GM23338 (cell line): ENCODE results near the gene CCBE1.

Experiments used
- CREB1 ChIP-seq: fragments of 250-450 bp; sonication (Bioruptor Pico); IDR thresholded peaks from 2 replicates; pipeline ENCODE4 v1.5.0; 2020; ENCODE audit warnings: low read depth, mild to moderate bottlenecking, moderate library complexity
- EZH2 ChIP-seq: fragments of 200-600 bp; sonication (generic); IDR thresholded peaks from one replicate; pipeline ENCODE4 v1.8.0; 2017; ENCODE audit warnings: antibody characterized with exemption, mild to moderate bottlenecking, low read depth; ENCODE audit not compliant: unreplicated experiment
- EZH2phosphoT487 ChIP-seq: fragments of 200-600 bp; sonication (generic); IDR thresholded peaks from one replicate; pipeline ENCODE4 v1.8.1; 2018; ENCODE audit warnings: antibody characterized with exemption; ENCODE audit not compliant: unreplicated experiment
- JUNB ChIP-seq: IDR thresholded peaks from one replicate; pipeline ENCODE4 v1.6.1; 2016; ENCODE audit warnings: antibody characterized with exemption; ENCODE audit not compliant: unreplicated experiment
- NANOG ChIP-seq: IDR thresholded peaks from 2 replicates; pipeline ENCODE4 v1.6.1; 2016; ENCODE audit warnings: antibody characterized with exemption, borderline replicate concordance
- POLR2AphosphoS5 ChIP-seq: IDR thresholded peaks from 2 replicates; pipeline ENCODE4 v1.6.1; 2016; ENCODE audit warnings: antibody characterized with exemption, low read depth
- REST ChIP-seq: IDR thresholded peaks from one replicate; pipeline ENCODE4 v1.6.1; 2018; ENCODE audit warnings: antibody characterized with exemption; ENCODE audit not compliant: unreplicated experiment
- STAT1 ChIP-seq: IDR thresholded peaks from one replicate; pipeline ENCODE4 v1.6.1; 2016; ENCODE audit warnings: antibody characterized with exemption; ENCODE audit not compliant: unreplicated experiment
- ZNF114 ChIP-seq: fragments of 250-450 bp; sonication (Bioruptor Pico); IDR thresholded peaks from 2 replicates; pipeline ENCODE4 v1.5.0; 2020; ENCODE audit warnings: mild to moderate bottlenecking, moderate library complexity
- ZNF331 ChIP-seq: fragments of 250-450 bp; sonication (Bioruptor Pico); IDR thresholded peaks from 2 replicates; pipeline ENCODE4 v1.5.0; 2020; ENCODE audit warnings: low read depth, mild to moderate bottlenecking, moderate library complexity
- TF ChIP-seq, protein P1 (sequence below), 2 experiments: fragments of 200-600 bp in 1 of 2; sonication (generic) in 1 of 2; conservative IDR thresholded peaks; 2 replicates each; pipeline versions ENCODE4 v1.5.1 to v1.6.1; 2016 to 2017; ENCODE audit warnings: antibody characterized with exemption in 2 of 2, low read depth in 2 of 2, mild to moderate bottlenecking in 2 of 2, moderate library complexity in 1 of 2
- TF ChIP-seq, protein P2 (sequence below): fragments of 250-450 bp; sonication (Bioruptor Pico); IDR thresholded peaks from 2 replicates; pipeline ENCODE4 v1.5.0; 2020; ENCODE audit warnings: mild to moderate bottlenecking, moderate library complexity
- TF ChIP-seq, protein P3 (sequence below): IDR thresholded peaks from 2 replicates; pipeline ENCODE4 v1.6.1; 2016; ENCODE audit warnings: antibody characterized with exemption

- TF ChIP-seq POLR2AphosphoS5 (no peak), EZH2 (no peak), REST (no peak), CREB1 (no peak), EZH2phosphoT487 (no peak), NANOG (no peak), ZNF114 (CRISPR knock-in tag) (no peak), JUNB (no peak), ZNF331 (CRISPR knock-in tag) (no peak), STAT1 (no peak)
- TF ChIP-seq, protein P1, sequence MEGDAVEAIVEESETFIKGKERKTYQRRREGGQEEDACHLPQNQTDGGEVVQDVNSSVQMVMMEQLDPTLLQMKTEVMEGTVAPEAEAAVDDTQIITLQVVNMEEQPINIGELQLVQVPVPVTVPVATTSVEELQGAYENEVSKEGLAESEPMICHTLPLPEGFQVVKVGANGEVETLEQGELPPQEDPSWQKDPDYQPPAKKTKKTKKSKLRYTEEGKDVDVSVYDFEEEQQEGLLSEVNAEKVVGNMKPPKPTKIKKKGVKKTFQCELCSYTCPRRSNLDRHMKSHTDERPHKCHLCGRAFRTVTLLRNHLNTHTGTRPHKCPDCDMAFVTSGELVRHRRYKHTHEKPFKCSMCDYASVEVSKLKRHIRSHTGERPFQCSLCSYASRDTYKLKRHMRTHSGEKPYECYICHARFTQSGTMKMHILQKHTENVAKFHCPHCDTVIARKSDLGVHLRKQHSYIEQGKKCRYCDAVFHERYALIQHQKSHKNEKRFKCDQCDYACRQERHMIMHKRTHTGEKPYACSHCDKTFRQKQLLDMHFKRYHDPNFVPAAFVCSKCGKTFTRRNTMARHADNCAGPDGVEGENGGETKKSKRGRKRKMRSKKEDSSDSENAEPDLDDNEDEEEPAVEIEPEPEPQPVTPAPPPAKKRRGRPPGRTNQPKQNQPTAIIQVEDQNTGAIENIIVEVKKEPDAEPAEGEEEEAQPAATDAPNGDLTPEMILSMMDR (conservative IDR thresholded peaks at IDR 0.05; ENCODE audit: low read depth in 2 of 2), result no peak
- TF ChIP-seq, protein P2, sequence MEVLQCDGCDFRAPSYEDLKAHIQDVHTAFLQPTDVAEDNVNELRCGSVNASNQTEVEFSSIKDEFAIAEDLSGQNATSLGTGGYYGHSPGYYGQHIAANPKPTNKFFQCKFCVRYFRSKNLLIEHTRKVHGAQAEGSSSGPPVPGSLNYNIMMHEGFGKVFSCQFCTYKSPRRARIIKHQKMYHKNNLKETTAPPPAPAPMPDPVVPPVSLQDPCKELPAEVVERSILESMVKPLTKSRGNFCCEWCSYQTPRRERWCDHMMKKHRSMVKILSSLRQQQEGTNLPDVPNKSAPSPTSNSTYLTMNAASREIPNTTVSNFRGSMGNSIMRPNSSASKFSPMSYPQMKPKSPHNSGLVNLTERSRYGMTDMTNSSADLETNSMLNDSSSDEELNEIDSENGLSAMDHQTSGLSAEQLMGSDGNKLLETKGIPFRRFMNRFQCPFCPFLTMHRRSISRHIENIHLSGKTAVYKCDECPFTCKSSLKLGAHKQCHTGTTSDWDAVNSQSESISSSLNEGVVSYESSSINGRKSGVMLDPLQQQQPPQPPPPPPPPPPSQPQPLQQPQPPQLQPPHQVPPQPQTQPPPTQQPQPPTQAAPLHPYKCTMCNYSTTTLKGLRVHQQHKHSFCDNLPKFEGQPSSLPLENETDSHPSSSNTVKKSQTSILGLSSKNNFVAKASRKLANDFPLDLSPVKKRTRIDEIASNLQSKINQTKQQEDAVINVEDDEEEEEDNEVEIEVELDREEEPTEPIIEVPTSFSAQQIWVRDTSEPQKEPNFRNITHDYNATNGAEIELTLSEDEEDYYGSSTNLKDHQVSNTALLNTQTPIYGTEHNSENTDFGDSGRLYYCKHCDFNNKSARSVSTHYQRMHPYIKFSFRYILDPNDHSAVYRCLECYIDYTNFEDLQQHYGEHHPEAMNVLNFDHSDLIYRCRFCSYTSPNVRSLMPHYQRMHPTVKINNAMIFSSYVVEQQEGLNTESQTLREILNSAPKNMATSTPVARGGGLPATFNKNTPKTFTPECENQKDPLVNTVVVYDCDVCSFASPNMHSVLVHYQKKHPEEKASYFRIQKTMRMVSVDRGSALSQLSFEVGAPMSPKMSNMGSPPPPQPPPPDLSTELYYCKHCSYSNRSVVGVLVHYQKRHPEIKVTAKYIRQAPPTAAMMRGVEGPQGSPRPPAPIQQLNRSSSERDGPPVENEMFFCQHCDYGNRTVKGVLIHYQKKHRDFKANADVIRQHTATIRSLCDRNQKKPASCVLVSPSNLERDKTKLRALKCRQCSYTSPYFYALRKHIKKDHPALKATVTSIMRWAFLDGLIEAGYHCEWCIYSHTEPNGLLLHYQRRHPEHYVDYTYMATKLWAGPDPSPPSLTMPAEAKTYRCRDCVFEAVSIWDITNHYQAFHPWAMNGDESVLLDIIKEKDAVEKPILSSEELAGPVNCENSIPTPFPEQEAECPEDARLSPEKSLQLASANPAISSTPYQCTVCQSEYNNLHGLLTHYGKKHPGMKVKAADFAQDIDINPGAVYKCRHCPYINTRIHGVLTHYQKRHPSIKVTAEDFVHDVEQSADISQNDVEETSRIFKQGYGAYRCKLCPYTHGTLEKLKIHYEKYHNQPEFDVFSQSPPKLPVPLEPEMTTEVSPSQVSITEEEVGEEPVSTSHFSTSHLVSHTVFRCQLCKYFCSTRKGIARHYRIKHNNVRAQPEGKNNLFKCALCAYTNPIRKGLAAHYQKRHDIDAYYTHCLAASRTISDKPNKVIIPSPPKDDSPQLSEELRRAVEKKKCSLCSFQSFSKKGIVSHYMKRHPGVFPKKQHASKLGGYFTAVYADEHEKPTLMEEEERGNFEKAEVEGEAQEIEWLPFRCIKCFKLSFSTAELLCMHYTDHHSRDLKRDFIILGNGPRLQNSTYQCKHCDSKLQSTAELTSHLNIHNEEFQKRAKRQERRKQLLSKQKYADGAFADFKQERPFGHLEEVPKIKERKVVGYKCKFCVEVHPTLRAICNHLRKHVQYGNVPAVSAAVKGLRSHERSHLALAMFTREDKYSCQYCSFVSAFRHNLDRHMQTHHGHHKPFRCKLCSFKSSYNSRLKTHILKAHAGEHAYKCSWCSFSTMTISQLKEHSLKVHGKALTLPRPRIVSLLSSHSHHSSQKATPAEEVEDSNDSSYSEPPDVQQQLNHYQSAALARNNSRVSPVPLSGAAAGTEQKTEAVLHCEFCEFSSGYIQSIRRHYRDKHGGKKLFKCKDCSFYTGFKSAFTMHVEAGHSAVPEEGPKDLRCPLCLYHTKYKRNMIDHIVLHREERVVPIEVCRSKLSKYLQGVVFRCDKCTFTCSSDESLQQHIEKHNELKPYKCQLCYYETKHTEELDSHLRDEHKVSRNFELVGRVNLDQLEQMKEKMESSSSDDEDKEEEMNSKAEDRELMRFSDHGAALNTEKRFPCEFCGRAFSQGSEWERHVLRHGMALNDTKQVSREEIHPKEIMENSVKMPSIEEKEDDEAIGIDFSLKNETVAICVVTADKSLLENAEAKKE (CRISPR knock-in tag), result no peak
- TF ChIP-seq, protein P3, sequence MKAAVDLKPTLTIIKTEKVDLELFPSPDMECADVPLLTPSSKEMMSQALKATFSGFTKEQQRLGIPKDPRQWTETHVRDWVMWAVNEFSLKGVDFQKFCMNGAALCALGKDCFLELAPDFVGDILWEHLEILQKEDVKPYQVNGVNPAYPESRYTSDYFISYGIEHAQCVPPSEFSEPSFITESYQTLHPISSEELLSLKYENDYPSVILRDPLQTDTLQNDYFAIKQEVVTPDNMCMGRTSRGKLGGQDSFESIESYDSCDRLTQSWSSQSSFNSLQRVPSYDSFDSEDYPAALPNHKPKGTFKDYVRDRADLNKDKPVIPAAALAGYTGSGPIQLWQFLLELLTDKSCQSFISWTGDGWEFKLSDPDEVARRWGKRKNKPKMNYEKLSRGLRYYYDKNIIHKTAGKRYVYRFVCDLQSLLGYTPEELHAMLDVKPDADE, result no peak
Measured at GRCh38 chr18:59694824-59695223, 2.4 kb downstream of the CCBE1 start.
